ENCODE results near the gene PIK3R6. TPM values are rescaled to one million over a fixed set of nuclear protein-coding genes. Genes with fewer than 3 reads are reported as not detected.
A peak's percentile ranks its signal among the peaks of the same experiment; 100 is the strongest.

PIK3R6 gene
- total and polyA plus RNA-seq, 10 of the 15 experiments (the other 5 are each of a cell fraction or from before 2014, with no cell fraction given), result 6.7 to 146 (median 68.2) TPM

DNA sequence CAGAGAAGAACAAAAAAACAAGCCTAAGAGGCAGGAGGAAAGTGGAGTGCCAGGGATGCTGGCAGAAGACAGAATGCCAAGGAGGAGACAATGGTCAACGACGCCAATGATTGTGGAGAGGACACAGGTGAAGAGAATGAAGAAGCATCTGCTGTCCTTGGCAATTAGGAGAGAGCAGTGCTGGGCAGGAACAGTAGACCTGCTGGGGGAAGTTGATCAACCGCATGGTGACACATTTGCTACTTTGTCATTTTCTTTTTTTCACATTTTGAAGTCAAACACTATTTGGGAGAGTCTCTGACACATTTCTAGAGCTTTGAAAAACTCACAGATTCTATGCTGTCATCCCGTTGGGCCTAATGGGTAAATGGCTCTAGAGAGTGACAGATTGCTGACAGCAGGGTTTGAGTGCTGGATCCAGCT, 1.1 kb upstream of the PIK3R6 start (continued):
- TF ChIP-seq EED (IDR thresholded peaks at IDR 0.05; ENCODE audit: low read depth), result peak; percentile 65
- TF ChIP-seq EP300 (IDR thresholded peaks at IDR 0.05; ENCODE audit: borderline replicate concordance in 1 of 2, control insufficient read depth in 1 of 2, low read depth in 2 of 2, low read length in 2 of 2), result peak in 1 of 2 experiments; percentile 61; a peak in 1 of 4 replicates
- no peak for TF ChIP-seq POLR2AphosphoS2 (IDR thresholded peaks at IDR 0.05; ENCODE audit: low read depth, low read length)
- no peak for TF ChIP-seq USF1 (IDR thresholded peaks at IDR 0.05; ENCODE audit: borderline replicate concordance, extremely low read length, insufficient read depth, low read depth, low read length)
- no peak for TF ChIP-seq YY1 (IDR thresholded peaks at IDR 0.05; ENCODE audit: low read depth, low read length)
- TF ChIP-seq MLLT1 (IDR thresholded peaks at IDR 0.05), result no peak
- TF ChIP-seq ZNF384 (IDR thresholded peaks at IDR 0.05; ENCODE audit: borderline replicate concordance, low read depth, low read length), result peak; percentile 69; the same call in 1 of the 2 replicates
- no peak; a peak in 1 of 4 replicates for TF ChIP-seq BHLHE40 (IDR thresholded peaks at IDR 0.05; ENCODE audit: borderline replicate concordance in 1 of 2, low read depth in 2 of 2, low read length in 1 of 2)
- TF ChIP-seq RUNX3 (IDR thresholded peaks at IDR 0.05; ENCODE audit: low read length), result peak; percentile 87
- TF ChIP-seq DPF2 (IDR thresholded peaks at IDR 0.05), result peak; percentile 75
- TF ChIP-seq SMC3 (IDR thresholded peaks at IDR 0.05; ENCODE audit: borderline replicate concordance, low read length), result no peak
- TF ChIP-seq POLR2AphosphoS5 (IDR thresholded peaks at IDR 0.05; ENCODE audit: low read length), result no peak
- peak; percentile 76 for TF ChIP-seq ATF2 (IDR thresholded peaks at IDR 0.05; ENCODE audit: low read length)
- TF ChIP-seq ETV6 (conservative IDR thresholded peaks at IDR 0.05 in 1 of 2, IDR thresholded peaks at IDR 0.05 in 1 of 2; ENCODE audit: borderline replicate concordance in 1 of 2, low read depth in 1 of 2), result peak in 1 of 2 experiments; percentile 80; a peak in 1 of 4 replicates
- no peak for TF ChIP-seq ZNF207 (IDR thresholded peaks at IDR 0.05; ENCODE audit: borderline replicate concordance)
- TF ChIP-seq FOXM1 (IDR thresholded peaks at IDR 0.05; ENCODE audit: low read depth, low read length), result no peak; the same call in 1 of the 2 replicates
- TF ChIP-seq KAT2A (conservative IDR thresholded peaks at IDR 0.05; ENCODE audit: control insufficient read depth, low read depth, low read length), result no peak
- TF ChIP-seq MEF2B (IDR thresholded peaks at IDR 0.05; ENCODE audit: partially characterized antibody, poor library complexity, severe bottlenecking), result peak; percentile 23
- 0 out of 2 replicates have a peak, but pooled peaks have one; percentile 16 for TF ChIP-seq MXI1 (IDR thresholded peaks at IDR 0.05; ENCODE audit: low read depth, low read length)
- TF ChIP-seq ATF7 (IDR thresholded peaks at IDR 0.05; ENCODE audit: low read depth), result peak; percentile 88
- peak; percentile 21; the same call in 1 of the 2 replicates for TF ChIP-seq GATAD2B (conservative IDR thresholded peaks at IDR 0.05; ENCODE audit: low read depth)
- TF ChIP-seq, protein P1, sequence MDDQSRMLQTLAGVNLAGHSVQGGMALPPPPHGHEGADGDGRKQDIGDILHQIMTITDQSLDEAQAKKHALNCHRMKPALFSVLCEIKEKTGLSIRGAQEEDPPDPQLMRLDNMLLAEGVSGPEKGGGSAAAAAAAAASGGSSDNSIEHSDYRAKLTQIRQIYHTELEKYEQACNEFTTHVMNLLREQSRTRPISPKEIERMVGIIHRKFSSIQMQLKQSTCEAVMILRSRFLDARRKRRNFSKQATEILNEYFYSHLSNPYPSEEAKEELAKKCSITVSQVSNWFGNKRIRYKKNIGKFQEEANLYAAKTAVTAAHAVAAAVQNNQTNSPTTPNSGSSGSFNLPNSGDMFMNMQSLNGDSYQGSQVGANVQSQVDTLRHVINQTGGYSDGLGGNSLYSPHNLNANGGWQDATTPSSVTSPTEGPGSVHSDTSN (IDR thresholded peaks at IDR 0.05; ENCODE audit: insufficient replicate concordance, low read depth, low read length), result peak; percentile 52
- TF ChIP-seq ESRRA (IDR thresholded peaks at IDR 0.05; ENCODE audit: low read length), result no peak
- no peak for TF ChIP-seq SMARCA5 (IDR thresholded peaks at IDR 0.05)
- TF ChIP-seq HCFC1 (IDR thresholded peaks at IDR 0.05; ENCODE audit: low read length), result no peak

All from GM12878 (cell line).